GM19351 (cell line): ENCODE measurements around the gene HAL.
A peak's percentile ranks its signal among the peaks of the same experiment; 100 is the strongest.

ENCODE experiments used
- ATAC-seq: cut with Tn5 transposase; IDR thresholded peaks from one replicate; pipeline ENCODE4 v1.9.1; 2021; ENCODE audit warnings: mild to moderate bottlenecking, moderate library complexity; ENCODE audit not compliant: unreplicated experiment

Gene HAL

GRCh38 chr12:96015672-96016071, 19.5 kb upstream of the HAL start:
- no peak for ATAC-seq

GRCh38 chr12:96014943-96015599, 18.9 kb upstream of the HAL start:
- no peak for ATAC-seq

- no peak for ATAC-seq
Measured at GRCh38 chr12:96007729-96008128, 11.6 kb upstream of the HAL start.

GRCh38 chr12:96006727-96007126, 10.6 kb upstream of the HAL start:
- no peak for ATAC-seq

GRCh38 chr12:96000858-96001257, 4.7 kb upstream of the HAL start:
- ATAC-seq, result no peak

GRCh38 chr12:95999484-95999883, 3.3 kb upstream of the HAL start:
- ATAC-seq, result no peak

- ATAC-seq, result peak; percentile 96
Measured at GRCh38 chr12:95998611-95999286, 2.6 kb upstream of the HAL start.

- ATAC-seq, result no peak
Measured at GRCh38 chr12:95997911-95998510, 1.9 kb upstream of the HAL start.

GRCh38 chr12:95997276-95997675, 1.1 kb upstream of the HAL start:
- no peak for ATAC-seq

GRCh38 chr12:95995238-95996031, 709 bp downstream of the HAL start:
- no peak for ATAC-seq

- no peak for ATAC-seq
Measured at GRCh38 chr12:95994476-95994875, 1.7 kb downstream of the HAL start.

GRCh38 chr12:95993907-95994306, 2.2 kb downstream of the HAL start:
- ATAC-seq, result no peak

- no peak for ATAC-seq
Measured at GRCh38 chr12:95990136-95990535, 6.0 kb downstream of the HAL start.

GRCh38 chr12:95989504-95990123, 6.5 kb downstream of the HAL start:
- ATAC-seq, result no peak

- no peak for ATAC-seq
Measured at GRCh38 chr12:95988506-95989275, 7.5 kb downstream of the HAL start.

- ATAC-seq, result no peak
Measured at GRCh38 chr12:95986635-95987570, 9.2 kb downstream of the HAL start.

GRCh38 chr12:95984682-95985081, 11.5 kb downstream of the HAL start:
- ATAC-seq, result no peak

- ATAC-seq, result no peak
Measured at GRCh38 chr12:95982602-95983001, 13.5 kb downstream of the HAL start.

GRCh38 chr12:95980437-95980836, 15.7 kb downstream of the HAL start:
- ATAC-seq, result no peak
